HFF-Myc (cell line): ENCODE results near the gene ZNF280A.

Experiments
- DNase-seq: peaks from one replicate; pipeline ENCODE4 v3.0.0-alpha.2; 2011; ENCODE audit warnings: low read depth; ENCODE audit errors: extremely low read depth
- H3K4me3 ChIP-seq: replicated peaks from 2 replicates; pipeline ENCODE4 v1.5.1; 2011; ENCODE audit warnings: low read depth, mild to moderate bottlenecking, control low read depth, low read length
- TF ChIP-seq, protein P1 (sequence below): IDR thresholded peaks from 2 replicates; pipeline ENCODE4 v1.5.1; 2012; ENCODE audit warnings: mild to moderate bottlenecking, low read depth, low read length, control low read depth; ENCODE audit errors: missing control alignments

ZNF280A gene

DNA sequence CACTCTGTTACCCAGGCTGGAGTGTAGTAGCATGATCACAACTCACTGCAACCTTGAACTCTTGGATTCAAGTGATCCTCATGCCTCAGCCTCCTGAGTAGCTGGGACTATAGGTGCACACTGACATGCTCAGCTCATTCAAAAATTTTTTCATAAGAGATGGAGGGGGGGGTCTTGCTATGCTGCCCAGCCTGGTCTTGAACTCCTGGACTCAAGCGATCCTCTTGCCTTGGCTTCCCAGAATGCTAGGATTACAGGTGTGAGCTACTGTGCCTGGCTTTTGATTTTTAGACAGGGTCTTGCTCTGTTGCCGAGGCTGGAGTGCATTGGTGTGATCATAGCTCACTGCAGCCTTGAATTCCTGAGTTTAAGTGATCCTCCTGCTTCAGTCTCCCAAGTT is 25.0 kb upstream of the ZNF280A start:
- DNase-seq, result no peak
- TF ChIP-seq, protein P1, sequence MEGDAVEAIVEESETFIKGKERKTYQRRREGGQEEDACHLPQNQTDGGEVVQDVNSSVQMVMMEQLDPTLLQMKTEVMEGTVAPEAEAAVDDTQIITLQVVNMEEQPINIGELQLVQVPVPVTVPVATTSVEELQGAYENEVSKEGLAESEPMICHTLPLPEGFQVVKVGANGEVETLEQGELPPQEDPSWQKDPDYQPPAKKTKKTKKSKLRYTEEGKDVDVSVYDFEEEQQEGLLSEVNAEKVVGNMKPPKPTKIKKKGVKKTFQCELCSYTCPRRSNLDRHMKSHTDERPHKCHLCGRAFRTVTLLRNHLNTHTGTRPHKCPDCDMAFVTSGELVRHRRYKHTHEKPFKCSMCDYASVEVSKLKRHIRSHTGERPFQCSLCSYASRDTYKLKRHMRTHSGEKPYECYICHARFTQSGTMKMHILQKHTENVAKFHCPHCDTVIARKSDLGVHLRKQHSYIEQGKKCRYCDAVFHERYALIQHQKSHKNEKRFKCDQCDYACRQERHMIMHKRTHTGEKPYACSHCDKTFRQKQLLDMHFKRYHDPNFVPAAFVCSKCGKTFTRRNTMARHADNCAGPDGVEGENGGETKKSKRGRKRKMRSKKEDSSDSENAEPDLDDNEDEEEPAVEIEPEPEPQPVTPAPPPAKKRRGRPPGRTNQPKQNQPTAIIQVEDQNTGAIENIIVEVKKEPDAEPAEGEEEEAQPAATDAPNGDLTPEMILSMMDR, result no peak
- H3K4me3 ChIP-seq, result no peak overlapping the region

DNA sequence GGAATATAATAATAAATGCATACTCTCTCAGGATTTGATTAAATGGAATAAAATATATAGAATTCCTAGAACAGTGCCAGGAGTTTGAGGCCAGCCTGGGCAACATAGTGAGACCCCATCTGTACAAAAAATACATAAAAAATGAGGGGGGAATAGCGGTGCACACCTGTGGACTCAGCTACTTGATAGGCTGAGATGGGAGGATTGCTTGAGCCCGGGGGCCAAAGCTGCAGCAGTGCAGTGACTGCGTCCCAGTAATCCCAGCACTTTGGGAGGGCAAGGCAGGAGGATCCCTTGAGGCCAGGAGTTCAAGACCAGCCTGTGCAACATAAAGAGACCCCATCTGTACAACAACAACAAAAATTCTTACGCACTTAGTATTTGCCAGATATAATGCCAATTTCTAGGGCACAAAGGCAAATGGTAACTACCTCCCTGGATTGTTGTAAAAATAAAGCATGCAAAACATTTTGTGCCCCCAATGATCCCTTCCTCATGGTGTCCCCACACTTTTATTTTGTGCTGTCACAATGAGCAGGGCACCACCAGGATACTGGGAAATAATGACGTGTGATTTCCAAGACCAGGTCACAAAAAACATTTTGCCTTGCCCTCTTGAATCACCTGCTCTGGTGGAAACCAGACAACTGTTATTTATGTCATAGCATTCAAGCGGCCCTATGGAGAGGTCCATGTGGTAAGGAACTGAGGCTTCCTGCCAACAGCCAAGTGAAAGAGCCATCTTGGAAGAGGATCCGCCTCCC is 18.3 kb upstream of the ZNF280A start:
- no peak for DNase-seq
- no peak overlapping the region for H3K4me3 ChIP-seq
- TF ChIP-seq, protein P1, result no peak

DNA sequence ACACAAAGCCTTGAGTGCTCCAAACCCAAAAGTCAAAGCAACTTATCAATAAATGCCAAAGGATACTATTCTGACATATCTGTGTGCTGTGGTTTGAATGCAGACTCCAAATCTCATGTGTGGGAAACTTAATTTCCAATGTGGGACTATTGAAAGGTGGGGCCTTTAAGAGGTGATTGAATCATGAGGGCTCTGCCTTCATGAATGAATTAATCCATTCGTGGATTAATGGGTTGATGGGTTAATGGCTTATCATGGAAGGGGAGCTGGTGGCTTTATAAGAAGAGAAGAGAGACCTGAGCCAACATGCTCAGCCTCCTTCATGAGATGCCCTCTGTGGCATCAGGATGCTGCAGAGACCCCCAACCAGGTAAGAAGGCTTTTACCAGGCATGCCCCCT is 16.8 kb upstream of the ZNF280A start:
- no peak overlapping the region for H3K4me3 ChIP-seq
- TF ChIP-seq, protein P1, result no peak
- DNase-seq, result no peak

DNA sequence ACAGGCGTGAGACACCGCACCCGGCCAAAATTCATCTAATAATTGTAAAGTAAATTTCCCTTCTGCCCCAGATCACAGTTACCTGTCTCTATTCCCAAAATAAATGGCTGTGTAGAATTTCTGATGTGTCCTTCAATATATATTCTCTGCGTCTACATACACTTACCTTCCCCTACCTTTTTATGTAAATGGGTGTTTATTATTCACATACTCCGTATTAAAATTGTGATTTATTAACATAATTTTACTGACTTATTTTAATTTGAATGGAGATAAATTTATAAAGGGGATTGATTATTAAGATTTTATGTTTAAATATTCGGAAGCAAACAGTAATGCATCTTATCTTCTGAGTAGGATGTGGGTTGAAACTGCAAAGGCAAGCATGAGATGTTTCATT is 16.4 kb upstream of the ZNF280A start:
- TF ChIP-seq, protein P1, result no peak
- no peak overlapping the region for H3K4me3 ChIP-seq
- DNase-seq, result no peak

DNA sequence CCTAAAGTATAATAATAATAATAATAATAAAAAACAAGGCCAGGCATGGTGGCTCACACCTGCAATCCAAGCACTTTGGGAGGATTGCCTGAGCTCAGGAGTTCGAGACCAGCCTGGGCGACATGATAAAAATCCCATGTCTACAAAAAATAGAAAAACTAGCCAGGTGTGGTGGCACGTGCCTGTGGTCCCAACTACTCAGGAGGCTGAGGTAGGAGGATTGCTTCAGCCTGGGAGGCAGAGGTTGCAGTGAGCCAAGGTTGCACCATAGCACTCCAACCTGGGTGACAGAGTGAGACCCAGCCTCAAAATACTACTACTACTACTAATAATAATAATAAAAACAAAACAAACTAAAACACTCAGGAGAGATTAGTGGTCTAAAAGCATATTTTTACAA is 15.6 kb upstream of the ZNF280A start:
- TF ChIP-seq, protein P1, result no peak
- DNase-seq, result no peak
- H3K4me3 ChIP-seq, result no peak overlapping the region

DNA sequence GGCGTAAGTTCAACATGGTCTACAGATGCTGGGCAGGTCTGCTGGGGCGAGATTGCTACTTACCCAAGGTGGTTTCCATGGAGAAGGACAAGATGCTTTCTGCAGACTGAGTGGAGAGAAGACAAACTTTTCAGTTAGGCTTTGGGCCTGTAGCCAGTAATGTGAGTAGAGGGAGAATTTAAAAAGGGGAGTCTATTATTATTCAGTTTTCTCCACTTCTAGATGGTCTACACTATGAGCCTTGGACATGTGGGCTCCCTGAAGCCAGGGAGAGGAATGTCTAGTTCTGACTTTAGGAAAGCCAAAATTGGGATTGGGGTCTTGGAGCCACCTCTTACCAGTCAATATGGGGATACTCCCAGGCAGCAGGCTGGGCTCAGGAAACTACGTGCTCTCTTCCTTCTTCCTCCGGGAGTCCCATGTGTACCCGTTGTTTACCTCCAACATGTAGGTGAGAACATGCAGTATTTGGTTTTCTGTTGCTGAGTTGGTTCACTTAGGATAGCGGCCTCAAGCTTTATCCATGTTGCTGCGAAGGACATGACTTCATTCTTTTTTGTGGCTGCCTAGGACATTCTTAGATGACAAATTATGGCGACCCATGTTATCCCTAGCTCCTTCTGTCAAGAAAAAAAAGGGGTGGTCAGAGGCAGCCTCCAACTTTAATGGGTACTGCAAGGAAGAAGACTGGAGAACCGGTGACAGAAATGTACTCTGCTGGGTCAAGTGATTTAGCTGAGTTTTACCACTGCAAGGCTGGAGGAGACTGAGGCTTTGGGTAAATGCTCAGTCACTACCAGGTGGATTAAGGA is 14.7 kb upstream of the ZNF280A start:
- DNase-seq, result no peak
- TF ChIP-seq, protein P1, result no peak
- no peak overlapping the region for H3K4me3 ChIP-seq

DNA sequence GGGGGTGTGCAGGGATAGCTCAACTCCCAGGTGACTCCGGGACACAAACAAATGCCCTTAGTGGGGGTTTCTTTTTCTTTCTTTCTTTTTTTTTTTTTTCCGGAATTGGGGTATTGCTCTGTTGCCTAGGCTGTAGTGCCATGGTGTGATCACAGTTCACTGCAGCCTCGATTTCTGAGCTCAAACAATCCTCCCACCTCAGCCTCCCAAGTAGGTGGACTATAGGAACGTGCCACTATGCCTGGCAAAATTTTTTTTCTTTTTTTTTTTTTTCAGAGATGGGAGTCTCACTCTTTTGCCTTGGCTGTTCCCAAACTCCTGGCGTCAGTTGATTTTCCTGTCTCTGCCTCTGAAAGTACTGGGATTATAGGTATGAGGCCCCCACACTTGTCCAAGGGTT is 13.8 kb upstream of the ZNF280A start:
- H3K4me3 ChIP-seq, result no peak overlapping the region
- TF ChIP-seq, protein P1, result no peak
- DNase-seq, result no peak
